H9 (cell line): Measurements from ENCODE around the gene TMEM80. TPM values are rescaled to one million over a fixed set of nuclear protein-coding genes. Genes with fewer than 3 reads are reported as not detected.

Experiments used
- DNase-seq: peaks from one replicate; pipeline ENCODE4 v3.0.0-alpha.2; 2017
- H2AFZ ChIP-seq: one replicate; pipeline ENCODE4 v1.6.1; 2013; ENCODE audit warnings: mild to moderate bottlenecking, low read length, control low read depth, moderate library complexity
- H2AK5ac ChIP-seq: 2 replicates; pipeline ENCODE4 v1.6.1; 2013; ENCODE audit warnings: low read length, control low read depth, mixed read lengths; ENCODE audit not compliant: insufficient read length
- H2BK120ac ChIP-seq: one replicate; pipeline ENCODE4 v1.6.1; 2013; ENCODE audit warnings: low read depth, mild to moderate bottlenecking, low read length, control low read depth, inconsistent platforms; ENCODE audit not compliant: poor library complexity, severe bottlenecking
- H2BK12ac ChIP-seq: 2 replicates; pipeline ENCODE4 v1.6.1; 2013; ENCODE audit warnings: low read length, control low read depth, mixed read lengths, low read depth; ENCODE audit not compliant: insufficient read length
- H2BK15ac ChIP-seq: 2 replicates; pipeline ENCODE4 v1.6.1; 2013; ENCODE audit warnings: low read depth, low read length, control low read depth
- H2BK20ac ChIP-seq: one replicate; pipeline ENCODE4 v1.6.1; 2013; ENCODE audit warnings: low read depth, mild to moderate bottlenecking, low read length, control low read depth, inconsistent platforms; ENCODE audit not compliant: poor library complexity, severe bottlenecking
- H2BK5ac ChIP-seq: 2 replicates; pipeline ENCODE4 v1.6.1; 2013; ENCODE audit warnings: low read length, control low read depth, mixed read lengths; ENCODE audit not compliant: insufficient read length
- H3K14ac ChIP-seq: 2 replicates; pipeline ENCODE4 v1.6.1; 2013; ENCODE audit warnings: low read length, control low read depth; ENCODE audit not compliant: insufficient read depth
- H3K18ac ChIP-seq: 2 replicates; pipeline ENCODE4 v1.6.1; 2013; ENCODE audit warnings: low read depth, mild to moderate bottlenecking, mixed read lengths, low read length, control low read depth; ENCODE audit not compliant: insufficient read length
- H3K23ac ChIP-seq: 2 replicates; pipeline ENCODE4 v1.6.1; 2013; ENCODE audit warnings: low read length, control low read depth, mixed read lengths, low read depth; ENCODE audit not compliant: insufficient read length
- H3K23me2 ChIP-seq: 2 replicates; pipeline ENCODE4 v1.6.1; 2013; ENCODE audit warnings: low read depth, mild to moderate bottlenecking, mixed read lengths, low read length, control low read depth; ENCODE audit not compliant: insufficient read length, poor library complexity, severe bottlenecking
- H3K27ac ChIP-seq: 2 replicates; pipeline ENCODE4 v1.5.1; 2013; ENCODE audit warnings: low read length, control low read depth, mixed read lengths, low read depth; ENCODE audit not compliant: insufficient read length
- H3K27me3 ChIP-seq: 2 replicates; pipeline ENCODE4 v1.6.1; 2013; ENCODE audit warnings: low read length, control low read depth, inconsistent platforms; ENCODE audit not compliant: insufficient read depth
- H3K4ac ChIP-seq: 2 replicates; pipeline ENCODE4 v1.6.1; 2013; ENCODE audit warnings: low read depth, mild to moderate bottlenecking, control low read depth, inconsistent platforms, low read length, moderate library complexity
- H3K4me1 ChIP-seq: 2 replicates; pipeline ENCODE4 v1.6.1; 2013; ENCODE audit warnings: low read length, control low read depth, inconsistent platforms; ENCODE audit not compliant: insufficient read depth
- H3K4me2 ChIP-seq: 2 replicates; pipeline ENCODE4 v1.6.1; 2013; ENCODE audit warnings: low read length, control low read depth, mixed read lengths; ENCODE audit not compliant: insufficient read length, insufficient read depth
- H3K56ac ChIP-seq: 2 replicates; pipeline ENCODE4 v1.6.1; 2013; ENCODE audit warnings: low read depth, mild to moderate bottlenecking, mixed read lengths, low read length, control low read depth; ENCODE audit not compliant: insufficient read length
- H3K79me1 ChIP-seq: 2 replicates; pipeline ENCODE4 v1.6.1; 2013; ENCODE audit warnings: low read depth, mild to moderate bottlenecking, moderate library complexity, low read length, control low read depth, inconsistent platforms; ENCODE audit not compliant: insufficient read depth, poor library complexity, severe bottlenecking
- H3K79me2 ChIP-seq: 2 replicates; pipeline ENCODE4 v1.6.1; 2013; ENCODE audit warnings: low read length, control low read depth, inconsistent platforms; ENCODE audit not compliant: insufficient read depth
- H3K9ac ChIP-seq: 2 replicates; pipeline ENCODE4 v1.6.1; 2013; ENCODE audit warnings: low read length, control low read depth, mixed read lengths; ENCODE audit not compliant: insufficient read length; ENCODE audit errors: extremely low read depth
- H3K9me3 ChIP-seq: one replicate; pipeline ENCODE4 v1.6.1; 2013; ENCODE audit warnings: low read depth, low read length, inconsistent platforms; ENCODE audit not compliant: control insufficient read depth
- H3T11ph ChIP-seq: one replicate; pipeline ENCODE4 v1.6.1; 2013; ENCODE audit warnings: mild to moderate bottlenecking, low read length, control low read depth, inconsistent platforms
- H4K20me1 ChIP-seq: one replicate; pipeline ENCODE4 v1.6.1; 2013; ENCODE audit not compliant: control insufficient read depth, insufficient read length, insufficient read depth
- H4K5ac ChIP-seq: 2 replicates; pipeline ENCODE4 v1.6.1; 2013; ENCODE audit warnings: low read depth, mild to moderate bottlenecking, mixed read lengths, low read length, control low read depth; ENCODE audit not compliant: insufficient read length
- H4K8ac ChIP-seq: replicated peaks from 2 replicates; pipeline ENCODE4 v1.6.1; 2013; ENCODE audit warnings: low read length, control low read depth, mixed read lengths, low read depth; ENCODE audit not compliant: insufficient read length
- H4K91ac ChIP-seq: 2 replicates; pipeline ENCODE4 v1.6.1; 2013; ENCODE audit warnings: low read depth, mild to moderate bottlenecking, moderate library complexity, mixed read lengths, low read length, control low read depth; ENCODE audit not compliant: insufficient read length
- H3K27ac Mint-ChIP-seq, 3 experiments: 2 replicates in 2 of 3; 3 replicates in 1 of 3; pipeline ENCODE4 v1.8.0; 2020 to 2021; ENCODE audit warnings: mixed read lengths in 3 of 3, mild to moderate bottlenecking in 1 of 3, moderate library complexity in 1 of 3
- H3K27me3 Mint-ChIP-seq: 2 replicates; pipeline ENCODE4 v1.8.0; 2021; ENCODE audit warnings: low read depth, mild to moderate bottlenecking, moderate library complexity, mixed read lengths
- H3K36me3 Mint-ChIP-seq, 3 experiments: 2 replicates in 2 of 3; 3 replicates in 1 of 3; pipeline ENCODE4 v1.8.0; 2020 to 2021; ENCODE audit warnings: low read depth in 3 of 3, mixed read lengths in 3 of 3; ENCODE audit not compliant: insufficient read depth in 1 of 3
- H3K4me1 Mint-ChIP-seq, 2 experiments: 2 replicates each; pipeline ENCODE4 v1.8.0; 2020; ENCODE audit warnings: mixed read lengths in 2 of 2
- H3K4me3 Mint-ChIP-seq, 2 experiments: 2 replicates in 1 of 2; 3 replicates in 1 of 2; pipeline ENCODE4 v1.8.0; 2020 to 2021; ENCODE audit warnings: mild to moderate bottlenecking in 2 of 2, mixed read lengths in 2 of 2, moderate library complexity in 1 of 2
- H3K9me3 Mint-ChIP-seq, 2 experiments: 2 replicates in 1 of 2; 3 replicates in 1 of 2; pipeline ENCODE4 v1.8.0; 2020; ENCODE audit warnings: mild to moderate bottlenecking in 2 of 2, mixed read lengths in 2 of 2, moderate library complexity in 1 of 2
- WGBS: extraction: QIAGEN DNeasy Blood & Tissue Kit; methylation state at CpG from one replicate; pipeline ENCODE4 v1.1.7; 2013; ENCODE audit warnings: missing lambda C conversion rate, low lambda C conversion rate, mixed read lengths; ENCODE audit not compliant: insufficient read length; ENCODE audit errors: extremely low coverage; 5-methylcytosine and 5-hydroxymethylcytosine counted together
- total RNA-seq: library from RNA; stranded (reverse); gene quantifications from 2 replicates; pipeline ENCODE4 v1.2.1, GENCODE V29; 2021
- TF ChIP-seq, protein P1 (sequence below): fragments of 200-600 bp; sonication (generic); conservative IDR thresholded peaks from 3 replicates; pipeline ENCODE4 v1.8.0; 2021; ENCODE audit warnings: antibody characterized with exemption, mild to moderate bottlenecking

TMEM80 gene
- total RNA-seq, 1 experiment from 2014 or later, result 23.6 TPM

DNA sequence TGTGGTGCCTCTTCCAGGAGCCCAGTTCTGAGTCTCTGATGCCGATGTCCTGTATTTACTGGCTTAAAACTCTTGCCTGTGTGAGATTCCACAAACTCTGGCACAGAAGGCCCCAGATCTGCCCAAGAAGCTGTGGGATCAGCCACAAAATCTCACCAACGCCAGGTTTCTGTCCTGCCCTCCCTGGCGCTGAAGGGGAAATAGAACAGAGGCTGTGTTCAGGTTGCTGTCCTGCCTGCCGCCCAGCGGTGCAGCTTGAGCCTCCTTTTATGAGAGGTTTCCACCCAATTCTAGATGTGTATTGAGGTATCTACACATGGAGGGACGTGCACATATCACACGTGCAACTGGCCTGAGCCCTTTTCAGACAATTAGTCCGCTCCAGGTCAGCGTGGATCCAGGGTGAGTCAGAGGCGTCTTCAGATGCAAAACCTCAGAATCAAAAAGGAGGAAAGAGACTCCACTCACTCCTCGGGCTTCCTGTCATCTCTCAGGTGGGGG is 2.2 kb downstream of the TMEM80 start:
- Histone ChIP-seq H4K91ac (no peak overlapping the region), H3K27me3 (no peaks in the 10 kb centered on the region), H4K5ac (no peak overlapping the region), H3K23me2 (no peaks in the 10 kb centered on the region), H3K23ac (no peak overlapping the region), H2AK5ac (no peak overlapping the region), H3K9me3 (no peaks in the 10 kb centered on the region), H4K8ac (no peak overlapping the region), H3K79me1 (no peaks in the 10 kb centered on the region), H3K18ac (no peak overlapping the region), H3K9ac (peak overlapping the region; percentile 56), H2BK120ac (no peak overlapping the region), H3K4ac (no peak overlapping the region), H2BK5ac (no peak overlapping the region), H3K4me1 (peaks cover 12% of the 10 kb centered on the region; the same call in 1 of the 2 replicates), H3K79me2 (peaks cover 8% of the 10 kb centered on the region; the same call in 1 of the 2 replicates), H2BK12ac (no peak overlapping the region), H3K27ac (no peak overlapping the region), H2AFZ (no peak overlapping the region), H3K56ac (no peak overlapping the region), H3T11ph (no peak overlapping the region), H2BK15ac (no peak overlapping the region), H3K14ac (no peak overlapping the region; the same call in 1 of the 2 replicates), H3K4me2 (peak overlapping the region; percentile 3), H4K20me1 (no peaks in the 10 kb centered on the region), H2BK20ac (no peak overlapping the region)
- WGBS, result no CpG with 5 or more reads among the region's 11 CpGs
- peak overlapping the region; percentile 43 to 44 for H3K4me3 Mint-ChIP-seq
- peak overlapping the region; percentile 91 to 96 (median 92); a peak in 6 of 7 replicates for H3K27ac Mint-ChIP-seq
- peaks cover 26 to 32% of the 10 kb centered on the region in 2 experiments for H3K4me1 Mint-ChIP-seq
- DNase-seq, result peak; percentile 44
- H3K9me3 Mint-ChIP-seq, result no peaks in the 10 kb centered on the region; a peak in 2 of 5 replicates
- TF ChIP-seq, protein P1, sequence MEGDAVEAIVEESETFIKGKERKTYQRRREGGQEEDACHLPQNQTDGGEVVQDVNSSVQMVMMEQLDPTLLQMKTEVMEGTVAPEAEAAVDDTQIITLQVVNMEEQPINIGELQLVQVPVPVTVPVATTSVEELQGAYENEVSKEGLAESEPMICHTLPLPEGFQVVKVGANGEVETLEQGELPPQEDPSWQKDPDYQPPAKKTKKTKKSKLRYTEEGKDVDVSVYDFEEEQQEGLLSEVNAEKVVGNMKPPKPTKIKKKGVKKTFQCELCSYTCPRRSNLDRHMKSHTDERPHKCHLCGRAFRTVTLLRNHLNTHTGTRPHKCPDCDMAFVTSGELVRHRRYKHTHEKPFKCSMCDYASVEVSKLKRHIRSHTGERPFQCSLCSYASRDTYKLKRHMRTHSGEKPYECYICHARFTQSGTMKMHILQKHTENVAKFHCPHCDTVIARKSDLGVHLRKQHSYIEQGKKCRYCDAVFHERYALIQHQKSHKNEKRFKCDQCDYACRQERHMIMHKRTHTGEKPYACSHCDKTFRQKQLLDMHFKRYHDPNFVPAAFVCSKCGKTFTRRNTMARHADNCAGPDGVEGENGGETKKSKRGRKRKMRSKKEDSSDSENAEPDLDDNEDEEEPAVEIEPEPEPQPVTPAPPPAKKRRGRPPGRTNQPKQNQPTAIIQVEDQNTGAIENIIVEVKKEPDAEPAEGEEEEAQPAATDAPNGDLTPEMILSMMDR, result no peak
- peaks cover 8 to 15% (median 12%) of the 10 kb centered on the region in 3 experiments; a peak in 6 of 7 replicates for H3K36me3 Mint-ChIP-seq
- no peaks in the 10 kb centered on the region; the same call in 1 of the 2 replicates for H3K27me3 Mint-ChIP-seq
